HG03280 (cell line): ENCODE data around the gene LIMS1.
"Not testable (repeated sequence)": the region's sequence is repeated elsewhere in the genome, so short reads cannot be mapped to it uniquely, and the experiment has no call there.

Experiments used
- ATAC-seq: cut with Tn5 transposase; IDR thresholded peaks from one replicate; pipeline ENCODE4 v1.9.1; 2021; ENCODE audit warnings: mild to moderate bottlenecking, moderate library complexity; ENCODE audit not compliant: unreplicated experiment

The LIMS1 gene

GRCh38 chr2:108533832-108534583, at the start of gene LIMS1:
TSS of gene LIMS1 (plus strand) at chr2:108534470. CDS start at chr2:108534563, 93 bp downstream.
- ATAC-seq: peak; percentile 83

GRCh38 chr2:108485253-108485652, 49.0 kb upstream of the LIMS1 start:
- ATAC-seq: no peak

GRCh38 chr2:108490506-108491122, 43.7 kb upstream of the LIMS1 start:
- no peak for ATAC-seq

GRCh38 chr2:108491848-108492247, 42.4 kb upstream of the LIMS1 start:
- no peak for ATAC-seq

- ATAC-seq: no peak
These were observed 41.9 kb upstream of the LIMS1 start for GRCh38 chr2:108492364-108492763.

- ATAC-seq: not testable (repeated sequence)
These were observed 38.1 kb upstream of the LIMS1 start for GRCh38 chr2:108496167-108496566.

GRCh38 chr2:108507620-108508019, 26.6 kb upstream of the LIMS1 start:
- ATAC-seq: not testable (repeated sequence)

GRCh38 chr2:108512431-108512830, 21.8 kb upstream of the LIMS1 start:
- ATAC-seq: not testable (repeated sequence)

GRCh38 chr2:108514478-108514877, 19.8 kb upstream of the LIMS1 start:
- not testable (repeated sequence) for ATAC-seq

GRCh38 chr2:108524688-108525087, 9.6 kb upstream of the LIMS1 start:
- ATAC-seq: not testable (repeated sequence)

- not testable (repeated sequence) for ATAC-seq
These were observed 9.0 kb upstream of the LIMS1 start for GRCh38 chr2:108525258-108525657.

GRCh38 chr2:108531674-108532055, 2.6 kb upstream of the LIMS1 start:
- ATAC-seq: no peak

GRCh38 chr2:108534584-108535356, 500 bp downstream of the LIMS1 start:
- peak; percentile 42 for ATAC-seq

- ATAC-seq: no peak
These were observed 1.0 kb downstream of the LIMS1 start for GRCh38 chr2:108535357-108535631.

- ATAC-seq: no peak
These were observed 2.0 kb downstream of the LIMS1 start for GRCh38 chr2:108536133-108536780.

- no peak for ATAC-seq
These were observed 2.6 kb downstream of the LIMS1 start for GRCh38 chr2:108536911-108537310.

GRCh38 chr2:108538000-108538625, 3.8 kb downstream of the LIMS1 start:
- ATAC-seq: no peak

- ATAC-seq: no peak
These were observed 7.2 kb downstream of the LIMS1 start for GRCh38 chr2:108541451-108541850.

GRCh38 chr2:108542071-108542470, 7.8 kb downstream of the LIMS1 start:
- no peak for ATAC-seq

GRCh38 chr2:108547606-108548005, 13.3 kb downstream of the LIMS1 start:
- ATAC-seq: no peak
